ENCODE results near the gene PALLD.
A peak's percentile ranks its signal among the peaks of the same experiment; 100 is the strongest.

Gene PALLD

GRCh38 chr4:168879188-168879587 lies 382.3 kb downstream of the PALLD start:
- no peak overlapping the region for H3K27ac ChIP-seq
- H3K9me3 ChIP-seq (replicated peaks in 1 of 11), result peaks cover 0 to 19% (median 14%) of the 10 kb centered on the region in 11 experiments; a peak in 20 of 22 replicates
- no peak overlapping the region for H3K9ac ChIP-seq
- H3K4me3 ChIP-seq, result no peak overlapping the region
- peak overlapping the region in 4 of 11 experiments; percentile 53 to 77 (median 66); a peak in 5 of 22 replicates for H3K4me2 ChIP-seq
- H3K27me3 ChIP-seq, result peaks cover 44 to 77% (median 51%) of the 10 kb centered on the region in 11 experiments
- no peak for TF ChIP-seq Cebpa-rat (IDR thresholded peaks at IDR 0.05)
- peaks cover 0 to 17% (median 0%) of the 10 kb centered on the region in 11 experiments; a peak in 3 of 22 replicates for H3K36me3 ChIP-seq
- H4K20me1 ChIP-seq, result peaks cover 0 to 25% (median 0%) of the 10 kb centered on the region in 11 experiments; a peak in 4 of 22 replicates
- H3K4me1 ChIP-seq, result peaks cover 0 to 51% (median 26%) of the 10 kb centered on the region in 10 experiments; a peak in 13 of 20 replicates

- H4K20me1 ChIP-seq, result peaks cover 0 to 25% (median 0%) of the 10 kb centered on the region in 11 experiments; a peak in 4 of 22 replicates
- peaks cover 0 to 19% (median 14%) of the 10 kb centered on the region in 11 experiments; a peak in 20 of 22 replicates for H3K9me3 ChIP-seq (replicated peaks in 1 of 11)
- peaks cover 0 to 17% (median 0%) of the 10 kb centered on the region in 11 experiments; a peak in 4 of 22 replicates for H3K36me3 ChIP-seq
- no peak for TF ChIP-seq Cebpa-rat (IDR thresholded peaks at IDR 0.05)
- peak overlapping the region in 4 of 11 experiments; percentile 53 to 76 (median 74); a peak in 7 of 22 replicates for H3K4me2 ChIP-seq
- H3K27ac ChIP-seq, result no peak overlapping the region
- peaks cover 44 to 86% (median 51%) of the 10 kb centered on the region in 11 experiments for H3K27me3 ChIP-seq
- no peak overlapping the region for H3K4me3 ChIP-seq
- no peak overlapping the region for H3K9ac ChIP-seq
- peaks cover 0 to 51% (median 26%) of the 10 kb centered on the region in 10 experiments; a peak in 13 of 20 replicates for H3K4me1 ChIP-seq
Measured at GRCh38 chr4:168880072-168880675, 383.3 kb downstream of the PALLD start.

GRCh38 chr4:168880811-168881595 lies 384.2 kb downstream of the PALLD start:
- Histone ChIP-seq H3K4me3 (no peak overlapping the region), H3K4me2 (peak overlapping the region in 6 of 11 experiments; percentile 57 to 79 (median 75); a peak in 12 of 22 replicates), H3K4me1 (peaks cover 0 to 51% (median 26%) of the 10 kb centered on the region in 10 experiments; a peak in 13 of 20 replicates), H4K20me1 (peaks cover 0 to 22% (median 0%) of the 10 kb centered on the region in 11 experiments; a peak in 4 of 22 replicates), H3K9ac (peak overlapping the region in 1 of 11 experiments; percentile 39; a peak in 3 of 22 replicates), H3K27me3 (peaks cover 38 to 84% (median 44%) of the 10 kb centered on the region in 11 experiments), H3K36me3 (peaks cover 0 to 17% (median 0%) of the 10 kb centered on the region in 11 experiments; a peak in 5 of 22 replicates), H3K27ac (peak overlapping the region in 5 of 11 experiments; percentile 17 to 65 (median 51); a peak in 8 of 22 replicates), H3K9me3 (replicated peaks in 1 of 11) (peaks cover 0 to 18% (median 14%) of the 10 kb centered on the region in 11 experiments; a peak in 20 of 22 replicates)
- TF ChIP-seq Cebpa-rat (IDR thresholded peaks at IDR 0.05), result no peak

GRCh38 chr4:168881781-168882420 lies 385.0 kb downstream of the PALLD start:
- peaks cover 0 to 51% (median 26%) of the 10 kb centered on the region in 10 experiments; a peak in 13 of 20 replicates for H3K4me1 ChIP-seq
- H3K4me3 ChIP-seq, result no peak overlapping the region
- H3K9me3 ChIP-seq (replicated peaks in 1 of 11), result peaks cover 0 to 18% (median 14%) of the 10 kb centered on the region in 11 experiments; a peak in 19 of 22 replicates
- peak overlapping the region in 3 of 11 experiments; percentile 7 to 32 (median 9); a peak in 3 of 22 replicates for H3K27ac ChIP-seq
- peak overlapping the region in 7 of 11 experiments; percentile 18 to 75 (median 61); a peak in 12 of 22 replicates for H3K4me2 ChIP-seq
- peaks cover 0 to 17% (median 0%) of the 10 kb centered on the region in 11 experiments; a peak in 5 of 22 replicates for H3K36me3 ChIP-seq
- no peak for TF ChIP-seq Cebpa-rat (IDR thresholded peaks at IDR 0.05)
- H3K9ac ChIP-seq, result no peak overlapping the region
- peaks cover 0 to 19% (median 0%) of the 10 kb centered on the region in 11 experiments; a peak in 4 of 22 replicates for H4K20me1 ChIP-seq
- peaks cover 29 to 75% (median 35%) of the 10 kb centered on the region in 11 experiments for H3K27me3 ChIP-seq

GRCh38 chr4:168882650-168883233 lies 385.9 kb downstream of the PALLD start:
- Histone ChIP-seq H3K4me2 (peak overlapping the region in 3 of 11 experiments; percentile 2 to 61 (median 57); a peak in 2 of 22 replicates), H4K20me1 (peaks cover 0 to 19% (median 0%) of the 10 kb centered on the region in 11 experiments; a peak in 4 of 22 replicates), H3K9ac (no peak overlapping the region), H3K27ac (no peak overlapping the region), H3K36me3 (peaks cover 0 to 12% (median 0%) of the 10 kb centered on the region in 11 experiments; a peak in 5 of 22 replicates), H3K9me3 (replicated peaks in 1 of 11) (peaks cover 0 to 13% (median 8%) of the 10 kb centered on the region in 11 experiments; a peak in 18 of 22 replicates), H3K4me1 (peaks cover 0 to 46% (median 24%) of the 10 kb centered on the region in 10 experiments; a peak in 13 of 20 replicates), H3K27me3 (peaks cover 20 to 66% (median 27%) of the 10 kb centered on the region in 11 experiments), H3K4me3 (no peak overlapping the region)
- TF ChIP-seq Cebpa-rat (IDR thresholded peaks at IDR 0.05), result no peak

GRCh38 chr4:168883513-168883912 lies 386.7 kb downstream of the PALLD start:
- no peak overlapping the region for H3K4me2 ChIP-seq
- no peak overlapping the region for H3K27ac ChIP-seq
- peaks cover 12 to 59% (median 19%) of the 10 kb centered on the region in 11 experiments for H3K27me3 ChIP-seq
- peaks cover 0 to 19% (median 0%) of the 10 kb centered on the region in 11 experiments; a peak in 4 of 22 replicates for H4K20me1 ChIP-seq
- TF ChIP-seq Cebpa-rat (IDR thresholded peaks at IDR 0.05), result no peak
- peaks cover 0 to 39% (median 20%) of the 10 kb centered on the region in 10 experiments; a peak in 12 of 20 replicates for H3K4me1 ChIP-seq
- H3K4me3 ChIP-seq, result no peak overlapping the region
- peaks cover 0 to 9% (median 0%) of the 10 kb centered on the region in 11 experiments; a peak in 3 of 22 replicates for H3K36me3 ChIP-seq
- H3K9me3 ChIP-seq (replicated peaks in 1 of 11), result peaks cover 0 to 5% (median under 1%) of the 10 kb centered on the region in 11 experiments; a peak in 9 of 22 replicates
- no peak overlapping the region for H3K9ac ChIP-seq

- TF ChIP-seq Cebpa-rat (IDR thresholded peaks at IDR 0.05), result no peak
- Histone ChIP-seq H3K36me3 (peaks cover 0 to 9% (median 0%) of the 10 kb centered on the region in 11 experiments; a peak in 5 of 22 replicates), H3K4me1 (peaks cover 0 to 29% (median 16%) of the 10 kb centered on the region in 10 experiments; a peak in 12 of 20 replicates), H4K20me1 (peaks cover 0 to 14% (median 0%) of the 10 kb centered on the region in 11 experiments; a peak in 4 of 22 replicates), H3K27me3 (peaks cover 5 to 49% (median 10%) of the 10 kb centered on the region in 11 experiments; a peak in 21 of 22 replicates), H3K4me2 (no peak overlapping the region), H3K9me3 (replicated peaks in 1 of 11) (no peaks in the 10 kb centered on the region), H3K9ac (no peak overlapping the region), H3K4me3 (no peak overlapping the region), H3K27ac (no peak overlapping the region)
Measured at GRCh38 chr4:168884251-168885124, 387.6 kb downstream of the PALLD start.

Data from BLaER1 treated with 17β-estradiol and CSF1 and Interleukin-3, amounts not matched to agents 10 nM and 100 nM (cell line).